ENCODE results near the gene ZNF724.
"Not testable (repeated sequence)": the region's sequence is repeated elsewhere in the genome, so short reads cannot be mapped to it uniquely, and the experiment has no call there.

The ZNF724 gene

DNA sequence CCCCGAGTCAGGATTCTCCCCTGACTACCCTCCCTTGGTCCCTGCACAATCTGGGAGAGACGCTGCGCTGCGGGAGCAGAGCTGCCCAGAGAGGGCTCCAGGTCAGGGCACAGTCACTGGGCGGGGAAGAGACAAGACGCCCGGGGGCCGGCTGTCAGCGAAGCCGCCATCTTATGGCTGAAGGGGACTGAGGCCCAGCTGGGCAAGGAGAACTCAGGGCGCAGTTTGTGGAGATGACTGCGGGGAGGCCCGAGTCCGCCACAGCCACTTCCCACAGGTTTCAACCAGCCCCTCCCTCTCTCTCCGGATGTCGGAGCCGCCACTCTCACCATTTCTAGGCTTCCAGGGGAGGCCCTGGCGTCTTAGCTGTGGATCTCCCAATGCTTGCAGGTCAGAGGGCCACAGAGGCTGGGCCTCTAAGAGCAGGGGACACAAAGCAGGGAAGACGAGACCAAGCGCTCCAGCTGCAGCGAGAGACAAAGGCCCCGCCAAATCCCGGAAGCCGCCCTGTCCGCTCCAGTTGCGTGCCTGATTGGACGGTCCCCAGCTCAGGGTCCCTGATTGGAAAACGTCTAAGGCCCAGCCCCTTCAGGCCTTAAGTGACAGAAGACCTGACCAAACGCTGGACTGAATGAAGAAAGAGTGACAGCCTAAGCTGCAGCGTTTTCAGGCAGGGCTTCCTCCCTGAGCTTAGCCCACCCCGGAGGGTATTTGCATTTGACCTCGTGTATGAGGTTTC, at the start of gene ZNF724:
Gene ZNF724, minus strand, starts transcription at position 484 of the 739 bp plus-strand sequence. Its CDS starts 152 bp downstream, at position 332.
- peak; percentile 99 for DNase-seq

- no peak for DNase-seq
Observed at GRCh38 chr19:23294141-23294540, 43.9 kb upstream of the ZNF724 start.

- not testable (repeated sequence) for DNase-seq
Observed at GRCh38 chr19:23289966-23290365, 39.8 kb upstream of the ZNF724 start.

DNA sequence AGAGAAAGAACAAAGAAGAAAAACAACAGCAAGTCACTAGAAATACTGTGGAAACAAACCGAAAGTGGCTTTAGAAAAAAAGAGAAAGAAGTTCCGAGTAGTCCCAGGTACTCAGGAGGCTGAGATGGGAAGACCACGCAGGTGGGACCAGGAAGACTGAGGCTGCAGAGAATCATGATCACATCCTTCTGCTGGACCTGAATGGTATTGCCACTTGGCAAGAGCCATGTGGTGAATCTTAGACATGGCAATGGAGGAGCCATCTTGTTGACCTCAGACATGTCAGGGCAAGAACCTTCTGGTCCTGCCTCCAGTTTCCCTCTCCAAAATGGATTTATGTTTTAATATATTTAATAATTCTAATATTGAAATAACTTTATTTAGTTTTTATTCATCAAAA, 37.4 kb upstream of the ZNF724 start:
- DNase-seq, result no peak

- DNase-seq, result peak; percentile 15
Observed at GRCh38 chr19:23286477-23286876, 36.3 kb upstream of the ZNF724 start.

DNA sequence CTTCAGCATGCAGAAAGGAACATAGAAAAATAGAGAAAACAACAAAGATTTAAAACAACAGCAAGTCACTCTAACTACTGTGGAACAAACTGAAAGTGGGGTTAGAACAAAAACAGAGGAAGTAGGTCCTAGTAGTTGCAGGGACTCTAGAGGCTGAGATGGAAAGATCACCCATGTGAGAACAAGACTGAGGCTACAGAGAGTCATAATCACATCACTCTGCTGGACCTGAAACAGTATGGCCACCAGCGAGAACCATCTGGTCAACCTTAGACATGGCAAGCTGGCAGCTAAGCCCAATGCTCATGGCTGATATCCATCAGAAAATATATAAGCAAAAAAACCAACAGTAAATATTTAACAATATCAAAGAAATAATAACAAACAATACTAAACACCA, 35.8 kb upstream of the ZNF724 start:
- DNase-seq, result no peak

DNA sequence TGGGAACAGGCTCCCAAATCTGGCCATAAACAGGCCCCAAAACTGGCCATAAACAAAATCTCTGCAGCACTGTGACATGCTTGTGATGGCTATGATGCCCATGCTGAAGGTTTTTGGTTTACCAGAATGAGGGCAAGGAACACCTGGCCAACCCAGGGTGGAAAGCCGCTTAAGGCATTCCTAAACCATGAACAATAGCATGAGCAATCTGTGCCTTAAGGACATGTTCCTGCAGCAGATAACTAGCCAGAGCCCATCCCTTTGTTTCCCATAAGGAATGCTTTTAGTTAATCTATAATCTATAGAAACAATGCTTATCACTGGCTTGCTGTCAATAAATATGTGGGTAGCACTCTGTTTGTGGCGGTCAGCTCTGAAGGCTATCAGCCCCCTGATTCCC, 35.1 kb upstream of the ZNF724 start:
- DNase-seq, result not testable (repeated sequence)

GRCh38 chr19:23283925-23284324, 33.7 kb upstream of the ZNF724 start:
- peak; percentile 74 for DNase-seq

DNA sequence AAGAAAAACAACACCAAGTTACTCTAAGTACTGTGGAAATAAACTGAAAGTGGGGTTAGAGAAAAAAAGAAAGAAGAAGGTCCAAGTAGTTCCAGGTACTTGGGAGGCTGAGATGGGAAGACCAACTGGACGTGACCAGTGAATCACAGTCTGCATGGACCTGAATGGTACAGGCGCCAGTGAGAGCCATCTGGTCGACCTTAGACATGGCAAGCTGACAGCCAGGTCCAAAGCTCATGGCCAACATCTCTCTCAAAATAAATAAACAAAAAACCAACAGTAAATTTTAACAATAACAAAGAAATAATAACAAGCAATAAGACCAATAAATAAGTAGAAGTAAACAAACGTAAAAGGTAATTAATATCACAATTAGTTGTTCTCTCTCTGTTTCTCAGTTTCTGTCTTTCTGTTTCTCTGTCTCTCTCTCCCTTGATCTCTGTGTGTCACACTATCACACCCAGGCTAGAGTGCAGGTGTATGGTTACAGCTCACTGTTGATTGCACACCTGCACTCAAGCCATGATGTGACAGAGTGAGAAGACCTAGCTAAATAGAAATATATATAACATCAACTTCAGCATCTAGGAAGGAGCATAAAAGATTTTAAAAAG, 31.6 kb upstream of the ZNF724 start:
- DNase-seq, result no peak

DNA sequence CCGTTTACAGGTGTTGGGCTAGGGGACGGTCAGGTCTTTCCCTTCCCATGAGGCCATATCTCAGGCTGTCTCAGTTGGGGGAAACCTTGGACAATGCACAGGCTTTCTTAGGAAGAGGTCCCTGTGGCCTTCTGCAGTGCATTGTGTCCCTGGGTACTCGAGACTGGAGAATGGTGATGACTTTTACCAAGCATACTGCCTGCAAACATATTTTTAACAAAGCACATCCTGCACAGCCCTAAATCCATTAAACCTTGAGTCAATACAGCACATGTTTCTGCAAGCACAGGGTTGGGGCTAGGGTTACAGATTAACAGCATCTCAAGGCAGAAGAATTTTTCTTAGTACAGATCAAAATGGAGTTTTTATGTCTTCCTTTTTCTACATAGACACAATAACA, 27.9 kb upstream of the ZNF724 start:
- not testable (repeated sequence) for DNase-seq

DNA sequence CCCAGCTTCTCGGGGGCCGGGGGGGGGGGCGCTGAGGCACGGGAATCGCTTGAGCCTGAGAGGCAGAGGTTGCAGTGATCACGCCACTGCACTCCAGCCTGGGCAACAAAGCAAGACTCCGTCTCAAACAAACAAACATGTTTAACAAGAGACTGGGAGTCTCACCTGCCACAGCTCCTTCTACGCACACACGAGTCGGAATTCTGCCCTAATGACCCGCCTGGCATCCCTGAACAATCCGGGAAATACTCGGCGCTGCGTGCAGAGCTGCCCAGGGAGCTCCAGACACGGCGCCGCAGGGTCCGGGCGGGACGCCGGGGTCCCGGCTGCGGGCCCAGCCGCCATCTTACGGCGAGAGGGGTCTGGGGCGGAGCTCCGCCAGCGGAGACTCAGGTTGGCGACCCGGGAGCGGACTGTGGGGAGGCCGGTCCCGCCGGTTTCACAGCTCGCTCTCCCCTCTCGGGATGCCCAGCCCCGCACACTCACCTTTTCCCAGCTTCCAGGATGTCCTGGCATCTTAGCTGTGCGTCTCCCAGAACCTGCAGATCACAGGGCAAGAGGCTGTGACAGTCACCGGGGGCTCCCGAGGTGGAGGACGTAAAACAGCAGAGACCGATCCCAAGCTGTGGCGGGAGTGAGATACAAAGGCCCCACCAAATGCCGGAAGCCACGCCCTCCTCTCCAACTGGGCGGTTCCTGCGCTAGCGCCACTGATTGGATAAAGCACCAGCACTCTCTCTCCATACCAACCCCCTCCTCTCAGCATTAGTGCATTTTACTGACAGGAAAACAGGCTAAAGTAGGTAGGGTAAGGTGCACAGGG, 23.6 kb upstream of the ZNF724 start:
- peak; percentile 97 for DNase-seq

- DNase-seq, result peak; percentile 48
Observed at GRCh38 chr19:23273022-23273589, 22.9 kb upstream of the ZNF724 start.

DNA sequence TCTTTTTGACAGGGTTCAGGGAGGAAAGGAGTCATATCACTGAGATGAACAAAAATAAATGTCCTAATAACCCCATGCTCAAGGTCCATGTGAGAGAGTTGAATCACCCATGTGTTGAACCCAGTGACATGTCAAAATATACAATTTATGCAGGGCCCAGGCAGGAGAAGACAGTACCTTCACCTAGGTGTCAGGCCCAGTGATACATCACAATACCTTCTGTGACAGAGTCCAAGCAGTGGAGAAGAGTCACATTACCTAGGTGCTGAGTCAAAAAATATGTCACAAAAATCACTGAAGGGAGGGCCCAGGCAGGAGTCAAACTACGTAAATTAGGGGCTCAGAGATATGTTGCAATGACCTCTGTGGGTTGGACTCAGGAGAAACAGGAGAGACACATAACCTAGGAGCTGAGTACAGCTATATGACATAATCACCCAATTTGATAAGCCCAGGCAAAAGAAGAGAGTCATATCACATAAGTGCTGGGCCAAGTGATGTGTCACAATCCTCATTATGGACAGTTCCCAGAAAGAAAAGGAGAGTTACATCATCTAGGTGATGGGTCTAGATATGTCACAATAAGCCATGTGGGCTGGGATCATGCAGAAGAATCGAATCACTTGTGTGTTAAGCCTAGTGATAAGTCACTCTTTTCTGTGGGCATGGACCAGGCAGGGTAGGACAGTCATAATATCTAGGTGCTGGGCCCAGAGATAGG, 13.8 kb upstream of the ZNF724 start:
- peak; percentile 44 for DNase-seq

GRCh38 chr19:23263396-23263795, 13.2 kb upstream of the ZNF724 start:
- no peak for DNase-seq

DNA sequence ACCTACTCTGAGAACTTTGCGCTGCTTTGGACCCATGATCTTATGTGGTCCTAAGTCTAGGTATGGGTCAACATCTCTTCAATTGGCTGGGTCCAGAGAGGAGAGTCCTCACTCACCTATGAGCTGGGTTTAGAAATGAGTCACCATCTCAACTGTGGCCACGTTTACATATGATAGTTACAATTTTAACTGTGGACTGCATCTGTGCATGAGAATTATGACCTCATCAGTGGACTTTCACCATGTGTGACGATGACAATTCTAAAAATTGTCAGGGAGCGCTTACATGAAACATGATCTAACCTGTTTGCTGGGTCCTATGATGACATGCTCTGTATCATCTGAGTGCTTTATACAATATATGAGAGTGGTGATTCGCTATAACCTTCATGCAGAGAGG, 12.7 kb upstream of the ZNF724 start:
- no peak for DNase-seq

DNA sequence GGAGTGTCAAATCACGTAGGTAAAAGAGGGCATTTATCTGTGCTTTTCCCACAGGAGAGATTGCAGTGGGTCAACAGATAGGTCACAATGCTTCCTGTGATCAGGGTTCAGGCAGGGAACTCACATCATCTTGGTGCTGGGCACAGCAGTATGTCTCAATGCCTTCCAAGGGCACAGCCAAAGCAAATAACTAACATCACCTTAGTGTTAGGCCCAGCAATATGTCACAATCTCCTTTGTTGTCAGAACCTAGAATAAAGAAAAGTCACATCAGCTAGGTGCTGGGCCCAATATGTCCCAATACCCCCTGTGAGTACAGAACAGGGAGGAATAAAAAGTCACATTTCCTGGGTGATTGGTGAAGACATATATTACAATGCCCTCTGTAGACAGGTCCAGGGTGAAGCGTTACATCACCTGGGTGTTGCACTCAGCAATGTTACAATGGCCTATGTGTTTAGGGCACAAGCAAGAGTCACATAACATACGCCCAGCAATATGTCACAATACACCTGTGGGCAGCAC, 11.4 kb upstream of the ZNF724 start:
- DNase-seq, result no peak

- DNase-seq, result no peak
Observed at GRCh38 chr19:23260956-23261355, 10.8 kb upstream of the ZNF724 start.

GRCh38 chr19:23259961-23260360, 9.8 kb upstream of the ZNF724 start:
- no peak for DNase-seq

- DNase-seq, result no peak
Observed at GRCh38 chr19:23255700-23256099, 5.5 kb upstream of the ZNF724 start.

- no peak for DNase-seq
Observed at GRCh38 chr19:23254141-23254910, 4.1 kb upstream of the ZNF724 start.

GRCh38 chr19:23253256-23253655, 3.1 kb upstream of the ZNF724 start:
- not testable (repeated sequence) for DNase-seq

DNA sequence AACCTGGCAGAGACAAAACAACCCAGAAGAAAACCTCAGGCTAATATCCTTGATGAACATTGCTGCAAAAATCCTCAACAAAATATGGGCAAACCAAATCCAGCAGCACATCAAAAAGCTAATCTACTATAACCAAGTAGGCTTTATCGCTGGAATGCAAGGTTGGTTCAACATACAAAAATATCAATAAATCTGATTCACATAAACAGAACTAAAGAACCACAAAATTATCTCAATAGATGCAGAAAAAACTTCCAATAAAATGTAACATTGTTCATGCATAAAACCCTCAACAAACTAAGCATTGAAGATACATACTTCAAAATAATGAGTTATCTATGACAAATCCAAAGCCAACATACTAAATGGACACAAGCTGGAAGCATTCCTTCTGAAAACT, 8.8 kb downstream of the ZNF724 start:
- DNase-seq, result peak; percentile 35

Measured in hematopoietic multipotent progenitor cell treated with erythropoietin and hydrocortisone succinate and interleukin-3 and kit ligand, for 4 days (in vitro differentiated cells).